A549 (cell line): ENCODE data around the gene LARGE1.

Experiments
- BHLHE40 ChIP-seq: IDR thresholded peaks from 2 replicates; pipeline ENCODE4 v1.6.1; 2012; ENCODE audit warnings: low read depth, low read length, inconsistent platforms
- CTCF ChIP-seq: fragments of >200 bp; sonication (Bioruptor Twin); formaldehyde crosslinking; IDR thresholded peaks from 3 replicates; pipeline ENCODE4 v1.5.1; 2016
- E2F6 ChIP-seq: IDR thresholded peaks from 2 replicates; pipeline ENCODE4 v1.6.1; 2012; ENCODE audit warnings: low read depth, borderline replicate concordance
- EHMT2 ChIP-seq: fragments of 200-600 bp; sonication (generic); IDR thresholded peaks from 2 replicates; pipeline ENCODE4 v1.6.1; 2016; ENCODE audit warnings: antibody characterized with exemption, low read depth, mild to moderate bottlenecking, moderate library complexity
- EP300 ChIP-seq, 2 experiments: fragments of >200 bp; sonication (Bioruptor Twin); formaldehyde crosslinking; IDR thresholded peaks; 2 replicates in 1 of 2; 3 replicates in 1 of 2; pipeline ENCODE4 v1.6.1; 2016 to 2017
- HDAC2 ChIP-seq: fragments of 200-600 bp; sonication (generic); IDR thresholded peaks from 2 replicates; pipeline ENCODE4 v1.6.1; 2016
- KDM1A ChIP-seq: fragments of 200-600 bp; sonication (generic); IDR thresholded peaks from 2 replicates; pipeline ENCODE4 v1.6.1; 2016; ENCODE audit warnings: low read depth, mild to moderate bottlenecking
- MAFK ChIP-seq: fragments of 450-650 bp; IDR thresholded peaks from 2 replicates; pipeline ENCODE4 v1.6.1; 2014; ENCODE audit not compliant: partially characterized antibody
- MAX ChIP-seq: IDR thresholded peaks from 2 replicates; pipeline ENCODE4 v1.6.1; 2012
- MAZ ChIP-seq: fragments of 150-350 bp; IDR thresholded peaks from 2 replicates; pipeline ENCODE4 v1.6.1; 2014; ENCODE audit warnings: antibody characterized with exemption, low read depth, low read length, borderline replicate concordance
- PHF8 ChIP-seq: fragments of 200-600 bp; sonication (generic); IDR thresholded peaks from 2 replicates; pipeline ENCODE4 v1.6.1; 2016; ENCODE audit warnings: low read depth, mild to moderate bottlenecking, antibody characterized with exemption, moderate library complexity, borderline replicate concordance
- POLR2A ChIP-seq: IDR thresholded peaks from 2 replicates; pipeline ENCODE4 v1.6.1; 2012; ENCODE audit warnings: mild to moderate bottlenecking, low read length
- RAD21 ChIP-seq, 2 experiments: fragments of >200 bp in 1 of 2; sonication (Bioruptor Twin) in 1 of 2; formaldehyde crosslinking in 1 of 2; IDR thresholded peaks in 1 of 2; conservative IDR thresholded peaks in 1 of 2; 2 replicates in 1 of 2; 3 replicates in 1 of 2; pipeline ENCODE4 v1.6.1; 2012 to 2018; ENCODE audit warnings: inconsistent platforms in 1 of 2
- TF ChIP-seq, protein P1 (sequence below): fragments of 200-600 bp; sonication (generic); IDR thresholded peaks from 2 replicates; pipeline ENCODE4 v1.6.1; 2016; ENCODE audit warnings: antibody characterized with exemption, mild to moderate bottlenecking, moderate library complexity

GRCh38 chr22:33699176-33699575 is 221.1 kb downstream of the LARGE1 start:
- TF ChIP-seq E2F6 (no peak), POLR2A (no peak), MAX (no peak), CTCF (no peak), RAD21 (conservative IDR thresholded peaks at IDR 0.05 in 1 of 2, IDR thresholded peaks at IDR 0.05 in 1 of 2) (no peak), BHLHE40 (no peak), EP300 (IDR thresholded peaks at IDR 0.05) (no peak), PHF8 (no peak), MAFK (no peak), KDM1A (no peak), MAZ (no peak), EHMT2 (no peak), HDAC2 (no peak)
- TF ChIP-seq, protein P1, sequence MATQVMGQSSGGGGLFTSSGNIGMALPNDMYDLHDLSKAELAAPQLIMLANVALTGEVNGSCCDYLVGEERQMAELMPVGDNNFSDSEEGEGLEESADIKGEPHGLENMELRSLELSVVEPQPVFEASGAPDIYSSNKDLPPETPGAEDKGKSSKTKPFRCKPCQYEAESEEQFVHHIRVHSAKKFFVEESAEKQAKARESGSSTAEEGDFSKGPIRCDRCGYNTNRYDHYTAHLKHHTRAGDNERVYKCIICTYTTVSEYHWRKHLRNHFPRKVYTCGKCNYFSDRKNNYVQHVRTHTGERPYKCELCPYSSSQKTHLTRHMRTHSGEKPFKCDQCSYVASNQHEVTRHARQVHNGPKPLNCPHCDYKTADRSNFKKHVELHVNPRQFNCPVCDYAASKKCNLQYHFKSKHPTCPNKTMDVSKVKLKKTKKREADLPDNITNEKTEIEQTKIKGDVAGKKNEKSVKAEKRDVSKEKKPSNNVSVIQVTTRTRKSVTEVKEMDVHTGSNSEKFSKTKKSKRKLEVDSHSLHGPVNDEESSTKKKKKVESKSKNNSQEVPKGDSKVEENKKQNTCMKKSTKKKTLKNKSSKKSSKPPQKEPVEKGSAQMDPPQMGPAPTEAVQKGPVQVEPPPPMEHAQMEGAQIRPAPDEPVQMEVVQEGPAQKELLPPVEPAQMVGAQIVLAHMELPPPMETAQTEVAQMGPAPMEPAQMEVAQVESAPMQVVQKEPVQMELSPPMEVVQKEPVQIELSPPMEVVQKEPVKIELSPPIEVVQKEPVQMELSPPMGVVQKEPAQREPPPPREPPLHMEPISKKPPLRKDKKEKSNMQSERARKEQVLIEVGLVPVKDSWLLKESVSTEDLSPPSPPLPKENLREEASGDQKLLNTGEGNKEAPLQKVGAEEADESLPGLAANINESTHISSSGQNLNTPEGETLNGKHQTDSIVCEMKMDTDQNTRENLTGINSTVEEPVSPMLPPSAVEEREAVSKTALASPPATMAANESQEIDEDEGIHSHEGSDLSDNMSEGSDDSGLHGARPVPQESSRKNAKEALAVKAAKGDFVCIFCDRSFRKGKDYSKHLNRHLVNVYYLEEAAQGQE = no peak
